CD4-positive, alpha-beta T cell treated with Interleukin-10 for 1 hour (primary cell): Measurements from ENCODE around the gene FGF22.
A peak's percentile ranks its signal among the peaks of the same experiment; 100 is the strongest.
"Not testable (repeated sequence)": the region's sequence is repeated elsewhere in the genome, so short reads cannot be mapped to it uniquely, and the experiment has no call there.

Source experiments
- DNase-seq: peaks from one replicate; pipeline ENCODE4 v3.0.0-alpha.2; 2020

The FGF22 gene

DNA sequence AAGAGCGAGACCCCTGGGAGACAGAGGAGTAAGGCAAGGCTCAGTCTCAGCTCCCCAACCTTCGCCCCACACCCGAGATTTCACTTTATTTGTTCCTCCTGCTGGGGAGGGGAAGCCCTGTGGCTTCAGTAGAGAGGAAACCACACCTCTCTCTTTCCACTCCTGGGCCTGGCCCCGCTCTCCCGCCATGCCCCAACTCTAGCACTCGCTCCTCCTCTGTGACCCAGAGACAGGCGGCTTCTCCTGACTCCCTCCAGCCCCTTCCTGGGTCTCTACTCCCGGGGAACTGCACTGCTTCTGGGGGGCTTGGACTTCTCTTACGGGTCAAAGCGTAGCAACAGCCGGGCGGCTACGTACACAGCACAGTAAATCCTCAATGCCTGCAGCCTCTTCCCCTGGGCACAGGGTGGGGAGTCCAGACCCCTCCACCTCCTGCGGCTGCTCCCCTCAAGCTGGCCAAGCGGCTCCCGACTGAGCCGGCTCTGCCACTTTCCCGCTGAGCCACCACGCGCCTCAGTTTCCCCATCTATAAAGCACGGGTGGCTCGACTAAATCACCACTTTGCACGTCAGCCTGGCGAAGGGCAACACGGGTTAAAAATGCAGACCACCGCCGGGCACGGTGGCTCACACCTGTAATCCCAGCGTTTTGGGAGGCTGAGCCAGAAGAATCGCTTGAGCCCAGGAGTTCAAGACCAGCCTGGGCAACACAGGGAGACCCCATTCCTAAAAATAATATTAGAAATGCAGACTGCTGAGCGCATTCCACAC is 21.9 kb downstream of the FGF22 start:
- DNase-seq: peak; percentile 80

DNA sequence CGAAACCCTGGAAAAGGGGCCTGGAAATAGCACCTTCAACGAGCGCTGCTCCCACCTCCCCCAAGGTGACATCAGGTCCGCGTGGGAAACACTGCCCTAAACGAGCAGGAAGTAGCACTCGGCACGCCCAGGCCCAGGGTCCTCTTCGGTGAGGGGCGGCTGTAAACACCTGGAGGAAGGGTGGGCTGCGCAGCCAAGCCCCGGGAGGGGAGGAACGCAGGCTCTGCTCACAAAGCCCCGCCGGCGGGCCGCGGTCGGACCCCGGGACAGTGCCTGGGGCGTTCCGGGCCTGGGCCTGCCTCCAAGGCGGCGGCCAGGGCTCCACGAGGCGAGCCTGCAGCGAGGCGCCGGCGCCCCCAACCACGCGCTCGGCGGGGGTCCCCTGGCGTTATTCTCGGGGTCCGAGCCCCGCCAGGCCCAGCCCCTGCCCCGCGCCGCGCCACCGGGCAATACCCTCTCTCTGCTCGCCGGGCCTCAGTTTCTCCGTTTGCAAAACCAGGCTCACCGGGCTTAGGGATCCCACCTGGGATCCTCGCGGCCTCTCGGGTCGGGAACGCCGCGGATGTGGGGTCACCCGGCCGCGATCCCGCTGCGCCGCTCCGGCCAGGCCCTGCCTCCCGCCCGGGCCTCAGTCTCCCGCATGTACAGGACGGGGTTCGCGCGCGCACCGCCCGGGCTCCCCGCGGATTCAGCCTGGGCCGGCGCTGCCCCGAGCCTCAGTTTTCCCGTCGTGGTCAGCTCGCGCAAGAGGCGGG is 22.7 kb downstream of the FGF22 start:
- peak; percentile 78 for DNase-seq

DNA sequence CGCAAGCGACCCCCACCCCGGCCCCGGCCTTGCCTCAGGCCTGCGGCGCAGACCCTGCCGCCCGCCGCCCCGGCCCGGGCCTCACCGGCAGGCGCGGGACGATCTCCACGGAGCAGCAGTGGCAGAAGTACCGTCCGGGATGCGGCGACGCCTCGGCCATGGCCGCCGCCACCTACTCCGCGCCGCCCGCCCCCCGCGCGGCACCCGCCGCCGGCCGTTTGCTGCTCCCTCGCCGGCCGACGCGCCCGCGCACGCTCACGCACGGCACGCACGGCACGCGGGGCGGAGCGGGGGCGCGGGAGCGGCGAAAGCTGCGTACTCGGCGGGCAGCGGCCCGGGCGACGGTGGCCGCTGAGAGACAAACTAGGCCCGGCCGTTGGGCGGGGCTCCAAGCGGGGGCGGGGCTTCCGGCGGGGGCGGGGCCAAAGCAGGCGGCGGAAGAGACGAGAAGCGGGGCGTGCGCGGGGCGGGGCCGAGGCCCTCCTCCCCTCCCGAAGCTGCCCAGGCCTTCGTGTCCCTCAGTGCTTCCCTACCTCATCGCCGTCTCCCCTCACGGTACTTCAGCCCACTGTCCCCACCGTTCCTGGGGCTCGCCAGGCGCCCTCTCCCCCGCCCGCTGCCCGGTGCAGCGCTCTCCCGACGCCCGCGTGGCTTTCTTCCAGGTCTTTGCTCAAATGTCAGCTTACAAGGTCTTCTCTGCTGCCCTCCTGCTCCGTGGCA is 23.4 kb downstream of the FGF22 start, which contains the start of gene RNF126:
Gene RNF126 (minus strand): TSS at position 253 of the 720 bp plus-strand sequence. CDS start 93 bp downstream, at position 160.
- DNase-seq: peak; percentile 95

DNA sequence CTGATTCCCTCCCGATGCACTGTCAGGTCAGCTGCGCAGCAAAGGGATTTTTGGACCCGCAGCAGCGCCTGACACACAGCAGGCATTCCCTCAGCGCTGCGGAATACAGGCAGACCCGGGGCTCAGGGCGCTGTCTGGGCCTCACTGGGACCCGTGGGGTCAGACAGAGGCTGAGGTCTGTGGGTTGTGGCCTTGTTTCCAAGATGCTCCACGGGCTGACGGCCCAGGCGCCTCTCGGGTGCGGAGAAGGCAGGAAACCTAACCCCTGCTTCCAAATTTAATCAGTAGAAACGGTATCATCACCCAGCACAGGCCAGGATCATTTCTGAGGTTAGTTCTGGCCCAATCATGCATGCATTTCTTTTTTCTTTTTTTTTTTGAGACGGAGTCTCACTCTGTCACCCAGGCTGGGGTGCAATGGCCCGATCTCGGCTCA is 24.0 kb downstream of the FGF22 start:
- DNase-seq: no peak

DNA sequence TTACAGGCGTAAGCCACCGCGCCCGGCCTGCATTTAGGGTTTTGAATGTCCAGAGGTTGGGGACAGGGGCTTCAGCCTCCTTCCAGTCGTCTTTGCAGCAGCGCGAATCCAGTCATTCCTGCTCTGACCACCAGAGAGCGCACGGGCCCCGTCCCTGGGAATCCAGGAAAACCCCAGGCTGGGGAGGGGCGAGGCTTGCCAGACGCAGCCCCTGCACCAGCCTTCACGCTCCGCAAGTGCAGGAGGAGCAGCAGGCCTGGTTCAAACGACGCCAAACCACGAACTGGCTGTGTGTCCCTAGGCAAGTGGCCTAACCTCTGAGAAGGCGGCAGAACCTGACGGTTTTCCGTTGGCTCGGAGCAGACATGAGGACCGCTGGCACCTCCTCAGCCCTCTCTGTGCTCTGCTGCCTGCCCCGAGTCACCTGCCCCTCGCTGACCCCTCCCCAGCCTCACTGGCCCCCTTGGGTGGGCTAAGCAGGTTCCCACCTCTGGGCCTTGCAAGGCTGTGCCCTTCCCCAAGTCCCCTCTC is 25.3 kb downstream of the FGF22 start:
- peak; percentile 88 for DNase-seq

DNA sequence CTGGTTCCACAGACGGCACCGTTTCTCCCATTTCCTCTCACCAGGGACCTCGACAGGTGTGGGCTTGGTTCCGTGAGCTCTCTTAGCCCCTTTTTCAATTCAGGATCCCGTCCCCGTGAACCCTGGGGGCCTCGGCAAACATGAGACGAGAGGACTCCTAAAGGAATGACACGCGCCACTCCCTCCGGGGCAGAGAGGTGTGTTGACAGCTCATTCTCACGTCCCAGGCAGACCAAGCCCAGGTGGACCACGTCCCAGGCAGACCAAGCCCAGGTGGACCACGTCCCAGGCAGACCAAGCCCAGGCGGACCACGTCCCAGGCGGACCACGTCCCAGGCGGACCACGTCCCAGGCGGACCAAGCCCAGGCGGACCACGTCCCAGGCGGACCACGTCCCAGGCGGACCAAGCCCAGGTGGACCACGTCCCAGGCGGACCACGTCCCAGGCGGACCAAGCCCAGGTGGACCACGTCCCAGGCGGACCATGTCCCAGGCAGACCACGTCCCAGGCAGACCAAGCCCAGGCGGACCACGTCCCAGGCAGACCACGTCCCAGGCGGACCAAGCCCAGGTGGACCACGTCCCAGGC is 27.4 kb downstream of the FGF22 start:
- DNase-seq: not testable (repeated sequence)

DNA sequence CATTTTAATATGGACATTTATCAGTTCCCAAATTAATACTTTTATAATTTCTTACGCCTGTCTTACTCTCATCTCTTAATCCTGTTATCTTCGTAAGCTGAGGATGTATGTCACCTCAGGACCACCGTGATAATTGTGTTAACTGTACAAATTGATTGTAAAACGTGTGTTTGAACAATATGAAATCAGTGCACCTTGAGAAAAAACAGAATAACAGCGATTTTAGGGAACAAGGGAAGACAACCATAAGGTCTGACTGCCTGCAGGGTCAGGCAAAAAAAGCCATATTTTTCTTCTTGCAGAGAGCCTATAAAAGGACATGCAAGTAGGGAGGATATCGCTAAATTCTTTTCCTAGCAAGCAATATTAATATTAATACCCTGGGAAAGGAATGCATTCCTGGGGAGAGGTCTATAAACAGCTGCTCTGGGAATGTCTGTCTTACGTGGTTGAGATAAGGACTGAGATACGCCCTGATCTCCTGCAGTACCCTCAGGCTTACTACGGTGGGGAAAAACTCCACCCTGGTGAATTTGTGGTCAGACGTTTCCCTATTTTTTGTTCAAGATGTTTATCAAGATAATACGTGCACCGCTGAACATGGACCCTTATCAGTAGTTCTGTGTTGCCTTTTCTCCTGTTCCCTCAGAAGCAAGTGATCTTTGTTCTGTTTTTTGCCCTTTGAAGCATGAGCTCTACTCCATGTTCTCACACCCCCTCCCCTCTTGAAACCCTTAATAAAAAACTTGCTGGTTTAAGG is 29.2 kb downstream of the FGF22 start:
- not testable (repeated sequence) for DNase-seq

DNA sequence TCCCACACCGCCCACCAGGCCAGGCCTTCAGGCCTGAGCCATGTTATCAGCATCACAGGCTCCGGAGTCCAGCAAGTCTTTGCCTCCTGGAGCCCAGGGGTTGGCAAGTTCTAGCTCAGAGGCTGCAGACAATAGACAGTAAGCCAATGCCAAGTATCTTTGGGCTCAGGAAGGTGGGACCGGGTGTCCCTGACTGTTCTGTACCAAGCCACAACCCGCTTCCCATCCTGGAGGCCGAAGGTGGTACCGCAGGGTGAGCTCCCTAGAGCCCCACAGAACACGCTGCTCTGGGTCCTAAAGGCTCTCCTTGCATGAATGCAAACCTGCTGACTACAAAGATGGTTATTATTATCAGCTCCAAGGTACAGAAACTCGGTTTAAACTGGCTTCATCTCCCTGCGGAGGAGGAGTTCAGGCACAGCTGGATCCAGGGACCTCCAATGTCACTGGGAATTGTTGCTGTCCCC is 31.0 kb downstream of the FGF22 start:
- no peak for DNase-seq

DNA sequence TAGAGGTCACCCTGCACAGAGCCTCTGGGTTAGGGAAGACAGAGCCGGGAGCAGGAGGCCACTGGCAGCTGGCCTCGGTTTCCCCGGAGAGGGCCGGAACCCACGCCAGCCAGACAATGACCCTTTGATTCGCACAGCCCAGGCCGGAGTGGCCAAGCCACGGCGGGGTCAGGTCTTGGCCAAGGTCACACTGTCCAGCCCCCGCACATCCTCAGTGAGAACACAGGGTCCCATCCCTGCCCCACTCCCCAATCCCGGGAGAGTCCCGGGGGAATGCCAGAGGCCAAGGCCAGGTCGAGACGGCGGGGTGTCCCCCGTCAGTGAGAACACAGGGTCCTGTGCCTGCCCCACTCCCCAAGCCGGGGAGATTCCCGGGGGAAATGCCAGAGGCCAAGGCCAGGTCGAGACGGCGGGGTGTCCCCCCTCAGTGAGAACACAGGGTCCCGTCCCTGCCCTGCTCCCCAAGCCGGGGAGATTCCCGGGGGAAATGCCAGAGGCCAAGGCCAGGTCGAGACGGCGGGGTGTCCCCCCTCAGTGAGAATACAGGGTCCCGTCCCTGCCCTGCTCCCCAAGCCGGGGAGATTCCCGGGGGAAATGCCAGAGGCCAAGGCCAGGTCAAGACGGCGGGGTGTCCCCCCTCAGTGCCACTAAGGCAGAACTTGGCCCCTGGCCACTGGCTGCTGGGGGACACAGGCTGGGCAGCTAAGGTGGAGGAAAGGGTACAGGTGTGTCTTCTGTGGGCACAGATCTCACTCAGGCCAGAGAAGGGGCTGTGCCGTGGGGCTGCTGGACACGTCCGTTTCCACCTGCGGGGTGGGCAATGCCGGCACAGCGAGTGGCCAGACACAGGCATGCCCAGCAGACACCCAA is 34.8 kb downstream of the FGF22 start:
- DNase-seq: no peak

DNA sequence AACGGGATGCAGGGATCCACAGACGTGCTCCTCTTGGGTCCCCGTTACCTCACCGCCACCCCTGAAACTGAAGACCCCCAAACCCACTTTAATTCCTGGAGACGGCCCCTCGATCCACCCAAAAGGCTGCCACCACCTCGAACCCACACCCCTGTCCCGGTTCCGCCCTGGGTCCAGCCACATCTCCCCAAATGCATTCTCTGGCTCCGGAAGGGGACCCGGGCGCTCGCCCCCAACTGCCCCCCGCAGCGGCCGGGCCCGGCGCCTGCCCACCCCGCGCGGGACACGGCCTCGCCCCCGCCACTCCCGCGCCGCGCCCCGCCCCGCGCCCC is 36.3 kb downstream of the FGF22 start:
- no peak for DNase-seq

DNA sequence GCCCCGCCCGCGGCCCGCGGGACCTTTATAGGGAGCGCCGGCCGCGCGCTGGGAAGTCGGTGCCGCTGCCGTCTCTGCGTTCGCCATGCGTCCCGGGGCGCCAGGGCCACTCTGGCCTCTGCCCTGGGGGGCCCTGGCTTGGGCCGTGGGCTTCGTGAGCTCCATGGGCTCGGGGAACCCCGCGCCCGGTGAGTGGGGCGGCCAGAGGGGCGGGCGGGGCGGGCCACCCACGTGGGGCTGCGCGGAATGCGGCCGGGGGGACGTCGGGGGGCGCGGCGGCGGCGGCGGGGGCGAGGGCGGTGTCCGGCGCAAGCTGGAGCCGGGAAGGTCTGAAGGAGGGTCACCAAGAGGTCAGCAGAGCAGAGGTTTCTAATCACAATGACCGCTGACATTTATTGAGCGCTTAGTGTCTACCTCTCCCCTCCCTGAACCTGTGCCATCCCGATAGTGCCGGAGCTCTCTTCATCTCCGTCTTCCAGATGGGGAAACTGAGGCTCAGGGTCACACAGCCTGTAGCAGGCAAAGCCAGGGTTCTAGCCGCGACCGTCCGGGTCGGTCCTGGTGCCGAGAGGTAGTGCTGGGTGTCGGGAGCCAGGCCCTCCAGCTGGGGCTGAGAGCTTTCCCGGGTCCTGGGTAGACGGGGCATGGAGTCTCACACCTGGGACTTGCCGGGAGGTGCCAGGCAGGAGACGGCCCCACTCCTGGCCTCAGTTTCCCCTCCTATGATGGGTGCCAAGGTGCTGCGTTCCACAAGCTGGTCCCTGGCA is 36.8 kb downstream of the FGF22 start, which contains the start of gene FSTL3:
Gene FSTL3 (plus strand): TSS at position 54 of the 767 bp plus-strand sequence. CDS start 32 bp downstream, at position 86.
- no peak for DNase-seq

DNA sequence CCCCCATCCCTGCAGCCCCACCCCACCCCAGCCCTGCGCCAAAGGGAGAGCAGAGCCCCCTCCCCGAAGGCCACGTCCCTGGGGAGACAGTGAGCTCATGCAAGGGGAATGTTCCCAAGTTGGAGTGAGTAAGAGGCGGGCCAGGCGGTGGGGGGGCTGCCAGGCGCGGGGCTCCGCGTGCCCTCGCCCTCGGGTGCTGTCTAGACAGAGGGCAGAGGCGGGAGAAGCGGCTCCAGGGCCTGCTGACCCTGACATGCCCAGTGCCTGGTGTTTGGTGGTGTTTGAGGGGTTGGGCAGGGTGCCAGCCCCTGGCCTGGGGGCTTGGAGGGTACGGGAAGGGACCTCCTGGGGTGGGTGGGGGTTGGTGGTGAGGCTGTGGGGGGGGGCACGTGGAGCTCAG is 37.5 kb downstream of the FGF22 start:
- no peak for DNase-seq

DNA sequence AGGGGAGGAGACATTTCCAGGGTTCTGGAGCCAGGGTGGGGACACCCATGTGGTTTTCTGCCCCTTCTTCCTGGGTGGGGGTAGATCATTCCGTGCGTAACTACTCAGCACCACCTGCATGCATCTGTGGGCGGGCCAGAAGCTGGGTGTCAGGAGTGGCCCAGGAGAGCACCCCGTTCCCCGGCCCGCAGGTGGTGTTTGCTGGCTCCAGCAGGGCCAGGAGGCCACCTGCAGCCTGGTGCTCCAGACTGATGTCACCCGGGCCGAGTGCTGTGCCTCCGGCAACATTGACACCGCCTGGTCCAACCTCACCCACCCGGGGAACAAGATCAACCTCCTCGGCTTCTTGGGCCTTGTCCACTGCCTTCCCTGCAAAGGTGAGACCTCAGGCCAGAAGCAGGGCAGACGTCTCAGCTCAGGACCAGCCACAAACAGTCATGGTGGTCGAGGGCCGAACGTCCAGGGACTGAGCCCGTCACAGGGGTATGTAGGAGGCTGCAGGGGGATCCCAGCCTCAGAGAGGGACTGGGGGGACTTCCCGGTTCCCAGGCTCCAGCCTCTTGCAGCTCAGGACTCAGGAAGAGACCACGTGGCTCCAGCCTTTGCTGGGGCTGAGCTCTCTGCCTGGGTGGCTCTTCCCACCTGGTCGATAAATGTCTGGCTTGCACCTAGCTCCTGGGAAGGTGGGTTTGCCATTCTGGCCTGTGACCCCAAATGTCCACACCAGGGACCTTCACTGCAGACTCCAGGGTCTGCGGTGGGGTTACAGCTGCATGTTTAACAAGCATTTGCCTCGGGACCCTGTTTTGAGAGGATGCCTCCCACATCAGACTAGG is 38.1 kb downstream of the FGF22 start:
- no peak for DNase-seq

DNA sequence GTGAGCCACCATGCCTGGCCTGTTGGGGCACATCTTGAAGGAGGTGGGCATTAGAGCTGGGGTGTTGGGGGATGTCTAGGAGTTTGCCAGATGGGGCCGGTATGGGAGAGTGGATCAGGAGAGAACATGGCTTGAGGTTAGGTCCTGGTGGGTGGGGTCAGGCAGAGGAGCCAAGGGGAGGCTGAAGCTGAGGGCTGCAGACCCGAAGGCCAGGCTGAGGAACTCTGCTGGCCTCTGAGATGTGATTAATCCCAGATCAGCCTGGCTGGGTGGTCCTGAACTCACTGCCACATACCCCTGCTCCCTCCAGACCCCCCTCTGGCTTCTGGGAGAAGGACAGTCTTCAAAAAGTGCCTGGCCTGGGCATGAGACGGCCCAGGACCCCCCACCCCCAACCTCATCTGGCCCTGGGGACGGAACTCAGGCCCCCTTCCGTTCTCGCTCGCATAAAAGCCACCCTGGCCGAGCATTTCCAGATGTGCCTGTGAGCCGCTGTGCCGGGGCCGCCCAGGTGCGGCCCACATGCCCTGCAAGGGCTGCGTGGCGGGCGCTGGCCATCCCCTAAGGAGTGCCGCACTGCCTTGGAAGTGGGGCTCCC is 39.2 kb downstream of the FGF22 start:
- DNase-seq: no peak

DNA sequence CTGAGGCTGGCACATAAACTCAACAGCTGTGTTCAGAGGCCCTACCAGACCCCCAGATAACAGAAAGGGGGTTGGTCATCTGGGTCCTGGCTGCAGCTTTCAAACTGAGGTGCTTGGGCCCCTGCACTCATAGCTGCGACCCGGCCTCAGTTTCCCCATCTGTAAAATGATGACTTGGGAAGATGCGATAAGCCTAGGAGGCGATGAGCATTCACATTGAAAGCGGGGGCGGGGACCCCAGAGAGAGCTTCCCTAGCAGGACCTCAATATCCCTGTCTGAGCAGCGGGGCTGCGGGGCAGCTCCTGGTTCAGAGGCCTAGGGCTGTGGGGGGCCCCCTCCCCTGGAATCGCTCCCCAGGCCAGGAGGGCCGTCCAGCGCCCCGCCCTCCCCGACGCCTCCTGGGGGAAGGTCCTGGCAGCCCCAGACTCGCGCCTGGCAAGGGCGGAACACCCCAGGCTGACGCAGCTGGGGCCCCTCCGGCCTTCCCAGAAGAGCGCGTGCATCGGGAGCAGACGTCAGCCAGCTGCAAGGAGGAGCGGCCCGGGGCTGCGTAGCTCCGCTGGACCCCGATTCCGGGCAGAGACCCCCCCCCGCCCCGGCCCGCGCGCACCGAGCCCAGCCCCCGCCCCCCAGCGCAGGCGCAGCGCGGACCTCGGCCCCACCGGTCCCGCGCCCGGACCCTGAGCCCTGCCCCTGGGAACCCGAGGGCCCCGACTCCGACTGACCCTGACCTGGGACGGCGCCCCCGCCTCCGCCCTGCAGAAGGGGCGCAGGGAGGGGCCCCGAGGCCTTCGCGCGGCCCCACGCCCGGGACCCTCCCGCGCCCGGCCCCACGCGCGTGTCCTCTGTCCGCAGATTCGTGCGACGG is 40.0 kb downstream of the FGF22 start:
- DNase-seq: peak; percentile 41

DNA sequence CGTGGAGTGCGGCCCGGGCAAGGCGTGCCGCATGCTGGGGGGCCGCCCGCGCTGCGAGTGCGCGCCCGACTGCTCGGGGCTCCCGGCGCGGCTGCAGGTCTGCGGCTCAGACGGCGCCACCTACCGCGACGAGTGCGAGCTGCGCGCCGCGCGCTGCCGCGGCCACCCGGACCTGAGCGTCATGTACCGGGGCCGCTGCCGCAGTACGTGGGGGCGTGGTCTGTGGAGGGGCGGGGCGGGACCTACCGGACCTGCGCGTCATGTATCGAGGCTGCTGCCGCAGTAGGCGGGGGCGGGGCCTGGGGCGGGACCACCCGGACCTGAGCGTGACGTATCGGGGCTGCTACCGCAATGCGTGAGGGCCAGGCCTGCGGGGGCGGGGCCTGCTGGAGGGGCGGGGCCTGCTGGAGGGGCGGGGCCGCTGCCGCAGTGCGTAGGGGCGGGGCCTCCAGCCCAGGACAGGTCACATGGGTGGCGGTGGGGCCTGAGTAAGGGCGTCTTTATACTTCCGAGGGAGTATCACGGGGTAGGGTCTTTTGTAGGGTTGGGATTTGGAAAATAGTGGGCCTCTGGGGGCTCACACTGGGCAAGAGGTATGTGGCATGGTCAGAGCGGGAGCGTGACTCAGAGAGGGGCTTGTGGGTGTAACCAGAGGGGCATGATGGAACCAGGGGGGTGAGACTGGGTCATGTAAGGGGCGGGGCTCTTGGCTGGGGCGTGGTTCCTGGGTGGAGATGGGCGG is 40.8 kb downstream of the FGF22 start:
- peak; percentile 100 for DNase-seq
